ENCODE results near the gene TIGD1.

TIGD1 gene

GRCh38 chr2:232519581-232520438 lies 30.5 kb downstream of the TIGD1 start, which contains the start of gene PRSS56:
PRSS56 (plus strand) TSS chr2:232520388; CDS start chr2:232520599, 211 bp downstream.
- Histone ChIP-seq H3K9me3 (ENCODE audit: insufficient read depth, low read depth, low read length) (no peaks in the 10 kb centered on the region), H3K9ac (ENCODE audit: low read depth, low read length) (no peak within 1 kb of the TSS), H3K27ac (ENCODE audit: low read length) (no peak within 1 kb of the TSS), H3K4me3 (ENCODE audit: low read length) (no peak within 1 kb of the TSS), H3K36me3 (ENCODE audit: insufficient read depth, low read depth, low read length) (no peaks in the 10 kb centered on the region), H3K4me1 (ENCODE audit: insufficient read depth, low read length) (no peaks in the 10 kb centered on the region), H3K27me3 (ENCODE audit: insufficient read depth, low read length) (peaks cover 71% of the 10 kb centered on the region)

GRCh38 chr2:232518844-232519243 lies 31.5 kb downstream of the TIGD1 start:
- Histone ChIP-seq H3K4me3 (ENCODE audit: low read length) (no peak overlapping the region), H3K36me3 (ENCODE audit: insufficient read depth, low read depth, low read length) (no peaks in the 10 kb centered on the region), H3K9ac (ENCODE audit: low read depth, low read length) (no peak overlapping the region), H3K4me1 (ENCODE audit: insufficient read depth, low read length) (no peaks in the 10 kb centered on the region), H3K9me3 (ENCODE audit: insufficient read depth, low read depth, low read length) (no peaks in the 10 kb centered on the region), H3K27ac (ENCODE audit: low read length) (no peak overlapping the region), H3K27me3 (ENCODE audit: insufficient read depth, low read length) (peaks cover 62% of the 10 kb centered on the region)

GRCh38 chr2:232516551-232516950 lies 33.8 kb downstream of the TIGD1 start:
- H3K9ac ChIP-seq (ENCODE audit: low read depth, low read length): no peak overlapping the region
- H3K4me1 ChIP-seq (ENCODE audit: insufficient read depth, low read length): no peaks in the 10 kb centered on the region
- H3K27ac ChIP-seq (ENCODE audit: low read length): no peak overlapping the region
- H3K4me3 ChIP-seq (ENCODE audit: low read length): no peak overlapping the region
- no peaks in the 10 kb centered on the region for H3K36me3 ChIP-seq (ENCODE audit: insufficient read depth, low read depth, low read length)
- no peaks in the 10 kb centered on the region for H3K9me3 ChIP-seq (ENCODE audit: insufficient read depth, low read depth, low read length)
- peaks cover 39% of the 10 kb centered on the region for H3K27me3 ChIP-seq (ENCODE audit: insufficient read depth, low read length)

- Histone ChIP-seq H3K27ac (ENCODE audit: low read length) (no peak overlapping the region), H3K36me3 (ENCODE audit: insufficient read depth, low read depth, low read length) (no peaks in the 10 kb centered on the region), H3K4me1 (ENCODE audit: insufficient read depth, low read length) (no peaks in the 10 kb centered on the region), H3K4me3 (ENCODE audit: low read length) (no peak overlapping the region), H3K27me3 (ENCODE audit: insufficient read depth, low read length) (peaks cover 30% of the 10 kb centered on the region), H3K9me3 (ENCODE audit: insufficient read depth, low read depth, low read length) (no peaks in the 10 kb centered on the region), H3K9ac (ENCODE audit: low read depth, low read length) (no peak overlapping the region)
These were observed 34.7 kb downstream of the TIGD1 start for GRCh38 chr2:232515639-232516038.

GRCh38 chr2:232513353-232513752 lies 37.0 kb downstream of the TIGD1 start:
- H3K27ac ChIP-seq (ENCODE audit: low read length): no peak overlapping the region
- no peaks in the 10 kb centered on the region for H3K9me3 ChIP-seq (ENCODE audit: insufficient read depth, low read depth, low read length)
- peaks cover 9% of the 10 kb centered on the region for H3K27me3 ChIP-seq (ENCODE audit: insufficient read depth, low read length)
- H3K36me3 ChIP-seq (ENCODE audit: insufficient read depth, low read depth, low read length): no peaks in the 10 kb centered on the region
- no peak overlapping the region for H3K4me3 ChIP-seq (ENCODE audit: low read length)
- H3K9ac ChIP-seq (ENCODE audit: low read depth, low read length): no peak overlapping the region
- no peaks in the 10 kb centered on the region for H3K4me1 ChIP-seq (ENCODE audit: insufficient read depth, low read length)

- no peak overlapping the region for H3K4me3 ChIP-seq (ENCODE audit: low read length)
- H3K27ac ChIP-seq (ENCODE audit: low read length): no peak overlapping the region
- H3K36me3 ChIP-seq (ENCODE audit: insufficient read depth, low read depth, low read length): no peaks in the 10 kb centered on the region
These were observed 37.8 kb downstream of the TIGD1 start for GRCh38 chr2:232512602-232513001.

DNA sequence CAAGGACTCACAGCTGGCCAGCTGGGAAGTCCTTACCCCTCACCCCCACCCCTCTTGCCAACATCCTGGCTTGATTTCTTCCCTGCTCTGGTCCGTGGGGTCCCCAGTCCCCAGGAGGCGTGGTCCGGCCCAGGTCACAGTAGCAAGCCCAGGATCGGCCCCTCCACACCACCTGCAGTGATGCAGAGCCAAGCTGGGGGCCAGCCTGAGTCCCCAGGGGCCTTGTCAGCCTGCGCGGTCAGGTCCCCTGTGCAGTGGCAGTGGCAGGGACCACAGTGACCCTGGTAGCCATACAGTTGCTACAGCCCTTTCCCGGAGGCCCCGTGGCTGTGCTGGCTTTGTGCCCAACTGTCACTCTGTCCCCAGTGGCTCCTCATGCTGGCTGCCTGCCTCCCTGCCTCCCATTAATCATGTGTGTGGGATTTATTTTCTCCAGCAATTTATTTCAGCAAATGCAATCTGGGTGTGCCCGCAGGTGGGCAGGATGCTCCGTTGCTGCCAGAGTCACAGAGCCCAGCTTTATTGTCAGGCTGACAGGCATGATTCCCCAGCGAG lies 38.9 kb downstream of the TIGD1 start:
- H3K4me1 ChIP-seq (ENCODE audit: insufficient read depth, low read length): no peaks in the 10 kb centered on the region; the same call in 1 of the 2 replicates
- no peak overlapping the region for H3K27ac ChIP-seq (ENCODE audit: low read length)
- H3K27me3 ChIP-seq (ENCODE audit: insufficient read depth, low read length): peaks cover 18% of the 10 kb centered on the region
- H3K9me3 ChIP-seq (ENCODE audit: insufficient read depth, low read depth, low read length): no peaks in the 10 kb centered on the region
- H3K9ac ChIP-seq (ENCODE audit: low read depth, low read length): no peak overlapping the region
- H3K36me3 ChIP-seq (ENCODE audit: insufficient read depth, low read depth, low read length): no peaks in the 10 kb centered on the region
- no peak overlapping the region for H3K4me3 ChIP-seq (ENCODE audit: low read length)

More at GRCh38 chr2:232512602-232513001, 37.8 kb downstream of the TIGD1 start:
- Histone ChIP-seq H3K4me1 (ENCODE audit: insufficient read depth, low read length) (no peaks in the 10 kb centered on the region), H3K27me3 (ENCODE audit: insufficient read depth, low read length) (peaks cover 13% of the 10 kb centered on the region), H3K9ac (ENCODE audit: low read depth, low read length) (no peak overlapping the region), H3K9me3 (ENCODE audit: insufficient read depth, low read depth, low read length) (no peaks in the 10 kb centered on the region)

DNA sequence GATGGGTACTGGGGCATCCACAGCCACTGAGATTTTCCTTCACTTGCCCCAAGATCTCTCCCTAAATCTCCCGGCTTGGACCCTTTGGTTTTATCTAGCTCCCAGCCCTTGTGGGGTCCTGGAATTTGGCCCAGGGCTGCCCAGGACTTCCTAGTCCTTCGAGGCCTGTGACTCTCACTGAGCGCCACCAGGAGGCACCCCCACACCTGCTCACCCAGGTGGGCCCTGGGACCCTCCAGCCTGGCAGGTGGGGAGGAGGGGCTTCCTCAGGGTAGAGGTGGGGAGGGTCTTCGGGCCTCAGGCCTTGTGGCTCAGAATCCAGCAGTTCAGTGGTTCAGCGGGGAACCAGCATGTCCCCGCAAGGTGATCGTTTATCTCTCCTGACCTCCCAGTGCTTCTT lies 42.1 kb downstream of the TIGD1 start:
- Histone ChIP-seq H3K9me3 (ENCODE audit: insufficient read depth, low read depth, low read length) (no peaks in the 10 kb centered on the region), H3K4me3 (ENCODE audit: low read length) (no peak overlapping the region), H3K9ac (ENCODE audit: low read depth, low read length) (no peak overlapping the region), H3K4me1 (ENCODE audit: insufficient read depth, low read length) (peaks cover 6% of the 10 kb centered on the region; the same call in 1 of the 2 replicates), H3K36me3 (ENCODE audit: insufficient read depth, low read depth, low read length) (no peaks in the 10 kb centered on the region), H3K27ac (ENCODE audit: low read length) (no peak overlapping the region), H3K27me3 (ENCODE audit: insufficient read depth, low read length) (peaks cover 47% of the 10 kb centered on the region)

DNA sequence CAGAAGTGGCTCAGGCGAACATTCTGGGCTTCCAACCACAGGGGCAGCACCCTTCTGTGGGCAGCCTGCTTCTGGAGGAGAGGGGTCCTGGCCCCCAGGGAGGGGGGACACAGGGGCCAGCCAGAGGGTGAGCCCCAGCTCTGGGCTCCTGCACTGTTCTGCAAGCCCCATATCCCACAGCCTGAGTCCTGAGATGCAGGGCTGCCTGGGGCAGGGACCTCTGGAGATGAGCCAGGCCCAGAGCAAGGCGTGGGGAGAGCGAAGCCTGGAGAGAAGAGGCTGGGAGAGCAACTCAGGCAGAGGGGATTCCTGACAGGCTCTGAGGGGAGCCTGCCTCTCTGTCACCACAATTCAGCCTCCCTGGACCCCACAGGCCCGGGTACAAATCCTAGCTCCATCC lies 43.6 kb downstream of the TIGD1 start:
- Histone ChIP-seq H3K27me3 (ENCODE audit: insufficient read depth, low read length) (peaks cover 61% of the 10 kb centered on the region), H3K4me1 (ENCODE audit: insufficient read depth, low read length) (peaks cover 8% of the 10 kb centered on the region; the same call in 1 of the 2 replicates), H3K9ac (ENCODE audit: low read depth, low read length) (no peak overlapping the region), H3K27ac (ENCODE audit: low read length) (no peak overlapping the region), H3K36me3 (ENCODE audit: insufficient read depth, low read depth, low read length) (no peaks in the 10 kb centered on the region), H3K9me3 (ENCODE audit: insufficient read depth, low read depth, low read length) (no peaks in the 10 kb centered on the region), H3K4me3 (ENCODE audit: low read length) (no peak overlapping the region)

GRCh38 chr2:232505856-232506255 lies 44.5 kb downstream of the TIGD1 start:
- no peak overlapping the region for H3K27ac ChIP-seq (ENCODE audit: low read length)
- H3K9me3 ChIP-seq (ENCODE audit: insufficient read depth, low read depth, low read length): no peaks in the 10 kb centered on the region
- H3K4me1 ChIP-seq (ENCODE audit: insufficient read depth, low read length): peaks cover 9% of the 10 kb centered on the region; the same call in 1 of the 2 replicates
- H3K4me3 ChIP-seq (ENCODE audit: low read length): no peak overlapping the region
- no peak overlapping the region for H3K9ac ChIP-seq (ENCODE audit: low read depth, low read length)
- H3K36me3 ChIP-seq (ENCODE audit: insufficient read depth, low read depth, low read length): no peaks in the 10 kb centered on the region
- H3K27me3 ChIP-seq (ENCODE audit: insufficient read depth, low read length): peaks cover 69% of the 10 kb centered on the region

GRCh38 chr2:232504438-232504837 lies 45.9 kb downstream of the TIGD1 start:
- Histone ChIP-seq H3K9ac (ENCODE audit: low read depth, low read length) (no peak overlapping the region), H3K9me3 (ENCODE audit: insufficient read depth, low read depth, low read length) (no peaks in the 10 kb centered on the region), H3K4me1 (ENCODE audit: insufficient read depth, low read length) (peaks cover 9% of the 10 kb centered on the region; the same call in 1 of the 2 replicates), H3K36me3 (ENCODE audit: insufficient read depth, low read depth, low read length) (no peaks in the 10 kb centered on the region), H3K4me3 (ENCODE audit: low read length) (no peak overlapping the region), H3K27me3 (ENCODE audit: insufficient read depth, low read length) (peaks cover 79% of the 10 kb centered on the region), H3K27ac (ENCODE audit: low read length) (no peak overlapping the region)

Measured in iPS-20b (cell line).